HCT116 (cell line): ENCODE measurements around the gene PNMT. TPM values are rescaled to one million over a fixed set of nuclear protein-coding genes. Genes with fewer than 3 reads are reported as not detected.
A peak's percentile ranks its signal among the peaks of the same experiment; 100 is the strongest.

ENCODE experiments used
- ATAC-seq: fragments of 200-7000 bp; cut with Tn5 transposase; 2 replicates; pipeline ENCODE4 v1.9.1; 2020; ENCODE audit warnings: mild to moderate bottlenecking, moderate library complexity
- BruUV-seq: library from RNA; stranded (reverse); fragments of 400-500 nt; replicated peaks from 2 replicates; lab custom pipeline; 2021; lab: Mats Ljungman, UMichigan
- CTCF ChIA-PET: fragments of 300-600 bp; sonication (Branson Sonifier 250); formaldehyde crosslinking; loops from one replicate; lab custom pipeline; 2021; ENCODE audit warnings: antibody characterized with exemption; lab: Charles Lee
- POLR2A ChIA-PET: fragments of 300-600, 350-600 bp; sonication (Branson Sonifier 250); formaldehyde crosslinking; loops from one replicate; lab custom pipeline; 2021; ENCODE audit warnings: antibody characterized with exemption; lab: Charles Lee
- RAD21 ChIA-PET, 2 experiments: fragments of 300-600 bp; sonication (Branson Sonifier 250); formaldehyde crosslinking; loops; one replicate each; lab custom pipeline; 2023; ENCODE audit warnings: low total read pairs in 2 of 2; ENCODE audit not compliant: uncharacterized antibody in 2 of 2, unreplicated experiment in 2 of 2, low non-redundant PET in 1 of 2; lab: Charles Lee
- DNase-seq: peaks from one replicate; pipeline ENCODE4 v3.0.0-alpha.2; 2010; ENCODE audit warnings: low read depth, low spot score
- H2AFZ ChIP-seq: fragments of 200-600 bp; shearing (Covaris generic), sonication (generic); 2 replicates; pipeline ENCODE4 v1.6.1; 2017; ENCODE audit warnings: low read depth, mixed run types, mixed read lengths, antibody characterized with exemption, low read length; ENCODE audit not compliant: poor library complexity, severe bottlenecking
- H3K27ac ChIP-seq: 2 replicates; pipeline ENCODE4 v1.5.1; 2012; ENCODE audit warnings: low read depth, low read length
- H3K27me3 ChIP-seq: fragments of 200-600 bp; sonication (generic); 2 replicates; pipeline ENCODE4 v1.6.1; 2016; ENCODE audit warnings: mixed run types, low read length, mixed read lengths; ENCODE audit not compliant: insufficient read depth
- H3K36me3 ChIP-seq, 2 experiments: fragments of 200-500 bp in 1 of 2; fragments of 200-600 bp in 1 of 2; sonication (Bioruptor generic) in 1 of 2; sonication (generic) in 1 of 2; 2 replicates each; pipeline versions ENCODE4 v1.5.1 to v1.6.1; 2014 to 2016; ENCODE audit warnings: low read length in 2 of 2, inconsistent platforms in 1 of 2, mixed read lengths in 1 of 2, mixed run types in 1 of 2; ENCODE audit not compliant: insufficient read depth in 2 of 2, control insufficient read depth in 1 of 2
- H3K4me1 ChIP-seq, 2 experiments: fragments of 200-600 bp in 1 of 2; sonication (generic) in 1 of 2; 2 replicates each; pipeline versions ENCODE4 v1.5.1 to v1.6.1; 2012 to 2017; ENCODE audit warnings: low read length in 2 of 2, inconsistent platforms in 1 of 2, mild to moderate bottlenecking in 1 of 2, mixed read lengths in 1 of 2, mixed run types in 1 of 2, moderate library complexity in 1 of 2; ENCODE audit not compliant: insufficient read depth in 2 of 2, control insufficient read depth in 1 of 2
- H3K4me2 ChIP-seq: fragments of 200-600 bp; sonication (generic); 2 replicates; pipeline ENCODE4 v1.6.1; 2017; ENCODE audit warnings: mixed run types, low read length, mixed read lengths
- H3K4me3 ChIP-seq, 2 experiments: fragments of 200-600 bp in 1 of 2; sonication (generic) in 1 of 2; replicated peaks in 1 of 2; 2 replicates each; pipeline ENCODE4 v1.5.1; 2011 to 2016; ENCODE audit warnings: low read length in 2 of 2, control low read depth in 1 of 2, low read depth in 1 of 2, mild to moderate bottlenecking in 1 of 2, mixed read lengths in 1 of 2, mixed run types in 1 of 2
- H3K79me2 ChIP-seq: fragments of 200-600 bp; sonication (generic); 2 replicates; pipeline ENCODE4 v1.6.1; 2017; ENCODE audit warnings: mild to moderate bottlenecking, mixed run types, low read length, moderate library complexity, mixed read lengths; ENCODE audit not compliant: insufficient read depth
- H3K9ac ChIP-seq: fragments of 200-600 bp; sonication (generic); 2 replicates; pipeline ENCODE4 v1.6.1; 2016; ENCODE audit warnings: low read length, mixed read lengths
- H3K9me2 ChIP-seq: fragments of 200-600 bp; sonication (generic), shearing (Covaris generic); 2 replicates; pipeline ENCODE4 v1.6.1; 2017; ENCODE audit warnings: mixed run types, mild to moderate bottlenecking, moderate library complexity; ENCODE audit not compliant: insufficient read depth
- H3K9me3 ChIP-seq, 2 experiments: fragments of 200-500 bp in 1 of 2; fragments of 200-600 bp in 1 of 2; sonication (Bioruptor generic) in 1 of 2; sonication (generic) in 1 of 2; 2 replicates each; pipeline ENCODE4 v1.6.1; 2014 to 2017; ENCODE audit warnings: low read length in 2 of 2, mixed read lengths in 2 of 2, inconsistent platforms in 1 of 2, low read depth in 1 of 2, mild to moderate bottlenecking in 1 of 2, mixed run types in 1 of 2, moderate library complexity in 1 of 2; ENCODE audit not compliant: control insufficient read depth in 1 of 2, insufficient read depth in 1 of 2
- H4K20me1 ChIP-seq: fragments of 200-600 bp; sonication (generic), shearing (Covaris generic); 2 replicates; pipeline ENCODE4 v1.6.1; 2017; ENCODE audit warnings: mixed run types, mild to moderate bottlenecking, moderate library complexity; ENCODE audit not compliant: insufficient read depth
- EZH2phosphoT487 ChIP-seq: fragments of 200-600 bp; IDR thresholded peaks from 2 replicates; pipeline ENCODE4 v1.6.1; 2018; ENCODE audit warnings: antibody characterized with exemption, borderline replicate concordance
- FOSL1 ChIP-seq: IDR thresholded peaks from 2 replicates; pipeline ENCODE4 v1.6.1; 2012; ENCODE audit warnings: low read depth
- JUND ChIP-seq: IDR thresholded peaks from 2 replicates; pipeline ENCODE4 v1.6.1; 2012
- POLR2AphosphoS5 ChIP-seq: IDR thresholded peaks from 2 replicates; pipeline ENCODE4 v1.6.1; 2011; ENCODE audit warnings: mild to moderate bottlenecking, low read depth, low read length, moderate library complexity
- REST ChIP-seq: IDR thresholded peaks from 2 replicates; pipeline ENCODE4 v1.6.1; 2012; ENCODE audit warnings: low read depth
- SIN3A ChIP-seq: IDR thresholded peaks from 2 replicates; pipeline ENCODE4 v1.6.1; 2012; ENCODE audit warnings: low read depth
- SP1 ChIP-seq: IDR thresholded peaks from 2 replicates; pipeline ENCODE4 v1.6.1; 2012; ENCODE audit warnings: low read depth
- TCF7L2 ChIP-seq: IDR thresholded peaks from 2 replicates; pipeline ENCODE4 v1.7.0; 2011; ENCODE audit warnings: borderline replicate concordance, inconsistent platforms; ENCODE audit not compliant: insufficient read depth, insufficient read length; ENCODE audit errors: extremely low read depth
- YY1 ChIP-seq: IDR thresholded peaks from 2 replicates; pipeline ENCODE4 v1.6.1; 2011; ENCODE audit warnings: low read length, low read depth, moderate library complexity, mild to moderate bottlenecking; ENCODE audit not compliant: insufficient replicate concordance; ENCODE audit errors: extremely low read depth
- ZFX ChIP-seq: fragments of 450-650 bp; IDR thresholded peaks from 2 replicates; pipeline ENCODE4 v1.6.1; 2017
- ZNF274 ChIP-seq: fragments of 200-500 bp; sonication (Bioruptor generic); IDR thresholded peaks from 2 replicates; pipeline ENCODE4 v1.6.1; 2014; ENCODE audit warnings: mild to moderate bottlenecking, low read depth, low read length, inconsistent platforms
- intact Hi-C: fragments of 100-400 bp; cut with micrococcal nuclease; formaldehyde crosslinking; loops from 2 replicates; pipeline ENCODE4 v1.10.0; 2022
- total RNA-seq: library from RNA; stranded (reverse); gene quantifications from one replicate; pipeline ENCODE4 v1.2.1, GENCODE V29; 2021; ENCODE audit not compliant: unreplicated experiment
- TF ChIP-seq, protein P1 (sequence below): IDR thresholded peaks from 2 replicates; pipeline ENCODE4 v1.6.1; 2012

Gene PNMT
- total RNA-seq, 1 experiment from 2014 or later = not detected

GRCh38 chr17:39631403-39631802 is 36.9 kb upstream of the PNMT start:
- H4K20me1 ChIP-seq = no peaks in the 10 kb centered on the region
- TF ChIP-seq TCF7L2 (peak; percentile 55), SP1 (peak; percentile 30; the same call in 1 of the 2 replicates)
- TF ChIP-seq, protein P1, sequence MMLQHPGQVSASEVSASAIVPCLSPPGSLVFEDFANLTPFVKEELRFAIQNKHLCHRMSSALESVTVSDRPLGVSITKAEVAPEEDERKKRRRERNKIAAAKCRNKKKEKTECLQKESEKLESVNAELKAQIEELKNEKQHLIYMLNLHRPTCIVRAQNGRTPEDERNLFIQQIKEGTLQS = no peak
- peak overlapping the region; percentile 35 for H3K9ac ChIP-seq
- H3K9me3 ChIP-seq = no peaks in the 10 kb centered on the region
- no peak overlapping the region for H2AFZ ChIP-seq
- peaks cover 55 to 67% of the 10 kb centered on the region in 2 experiments for H3K4me1 ChIP-seq
- H3K79me2 ChIP-seq = no peaks in the 10 kb centered on the region
- peak overlapping the region; percentile 67 for H3K4me2 ChIP-seq
- ChIA-PET POLR2A (interaction anchor here (0.7 to 1.2 kb wide), 4 partner anchors 9 to 108 kb away, joined by 3 to 9 read pairs (median 4); no protein-coding TSS in a partner anchor), CTCF (interaction anchor here (1.0 to 8.3 kb wide), 4 partner anchors 9 to 83 kb away, joined by 3 to 157 read pairs (median 8); no protein-coding TSS in a partner anchor), RAD21 (interaction anchor here in 1 of 2 experiments (1.2 kb wide), 1 partner anchor 10 kb away, joined by 4 read pairs; no protein-coding TSS in a partner anchor)
- no peaks in the 10 kb centered on the region for H3K36me3 ChIP-seq
- intact Hi-C loops = no loop called here
- BruUV-seq = no TSS peak
- H3K4me3 ChIP-seq = no peak overlapping the region
- no peaks in the 10 kb centered on the region for H3K9me2 ChIP-seq
- peak overlapping the region; percentile 76; the same call in 1 of the 2 replicates for H3K27ac ChIP-seq
- no peak for DNase-seq
- H3K27me3 ChIP-seq = no peaks in the 10 kb centered on the region
- no peak for ATAC-seq

DNA sequence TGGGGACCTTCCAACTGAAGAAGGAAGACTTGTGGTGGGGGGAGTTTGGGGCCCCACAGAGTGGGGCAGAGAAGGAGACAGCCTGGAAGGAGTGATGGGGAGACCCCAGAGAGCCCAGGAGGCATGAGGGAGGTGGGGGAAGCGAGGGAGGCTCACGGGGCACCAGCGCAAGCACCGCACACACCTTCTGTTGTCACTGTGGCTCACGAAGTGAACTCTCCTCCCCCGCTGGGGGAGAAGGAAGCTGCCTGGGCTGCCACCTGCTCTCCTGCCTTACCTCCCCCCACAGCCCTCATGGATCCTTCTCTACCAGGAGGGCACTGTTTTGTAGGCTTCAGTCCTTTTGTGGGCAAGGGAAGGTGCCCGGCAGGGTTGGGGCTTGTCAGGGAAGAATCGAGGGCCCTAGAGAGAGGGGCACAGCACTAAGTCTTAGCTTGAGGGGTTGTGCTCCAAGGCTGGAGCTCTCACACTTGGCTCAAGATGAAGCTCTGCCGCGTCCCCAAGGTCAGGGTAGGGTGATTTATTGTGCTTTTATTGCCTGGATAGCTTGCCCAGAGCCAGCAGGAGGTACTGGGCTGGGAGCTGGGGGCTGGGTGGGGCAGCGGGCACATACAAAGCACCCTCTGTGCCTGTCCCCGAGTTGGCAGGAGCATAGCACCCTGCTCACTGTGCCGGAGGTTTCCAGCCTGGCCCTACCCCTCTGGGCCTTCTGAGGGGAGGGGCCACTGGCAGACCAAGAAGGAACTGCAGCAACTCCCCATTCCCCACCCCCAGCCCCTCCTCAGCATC is 35.9 kb upstream of the PNMT start:
- Histone ChIP-seq H3K27me3 (no peaks in the 10 kb centered on the region), H3K36me3 (no peaks in the 10 kb centered on the region), H2AFZ (no peak overlapping the region), H3K4me2 (peak overlapping the region; percentile 67), H3K27ac (peak overlapping the region; percentile 76), H3K9ac (peak overlapping the region; percentile 35; the same call in 1 of the 2 replicates), H3K4me1 (peaks cover 58 to 71% of the 10 kb centered on the region in 2 experiments), H4K20me1 (no peaks in the 10 kb centered on the region), H3K79me2 (peaks cover 2% of the 10 kb centered on the region; the same call in 1 of the 2 replicates), H3K4me3 (peak overlapping the region; percentile 4 to 40; a peak in 1 of 4 replicates), H3K9me2 (no peaks in the 10 kb centered on the region), H3K9me3 (no peaks in the 10 kb centered on the region)
- ChIA-PET POLR2A (interaction anchor here (0.7 to 1.0 kb wide), 3 partner anchors 11 to 56 kb away, joined by 3 to 4 read pairs (median 3); no protein-coding TSS in a partner anchor), RAD21 (interaction anchor here (0.6 to 2.2 kb wide), 6 partner anchors 9 to 763 kb away, joined by 3 to 12 read pairs (median 6); partner anchors contain the start of gene TCAP (in 1 of the 2)), CTCF (interaction anchor here (0.7 to 8.3 kb wide), 7 partner anchors 10 to 85 kb away, joined by 3 to 157 read pairs (median 8); no protein-coding TSS in a partner anchor)
- ATAC-seq (peak; percentile 75), DNase-seq (peak; percentile 80)
- intact Hi-C loops = no loop called here
- no peak for TF ChIP-seq JUND
- no peak for TF ChIP-seq FOSL1
- TF ChIP-seq YY1 = no peak
- TF ChIP-seq REST = no peak
- no peak for TF ChIP-seq ZFX
- TF ChIP-seq EZH2phosphoT487 = no peak
- peak; percentile 75 for TF ChIP-seq SP1
- peak; percentile 97 for TF ChIP-seq TCF7L2
- TF ChIP-seq SIN3A = no peak
- TF ChIP-seq ZNF274 = no peak
- TF ChIP-seq POLR2AphosphoS5 = peak; percentile 53
- TF ChIP-seq, protein P1 = no peak
- no TSS peak for BruUV-seq
